Ishikawa (cell line): ENCODE measurements around the gene WDR45.

Experiments
- CEBPB ChIP-seq: IDR thresholded peaks from 2 replicates; pipeline ENCODE4 v1.6.1; 2012
- CREB1 ChIP-seq: IDR thresholded peaks from 2 replicates; pipeline ENCODE4 v1.6.1; 2012; ENCODE audit warnings: low read depth
- EP300 ChIP-seq: IDR thresholded peaks from 2 replicates; pipeline ENCODE4 v1.6.1; 2012; ENCODE audit warnings: borderline replicate concordance
- FOXM1 ChIP-seq: IDR thresholded peaks from 2 replicates; pipeline ENCODE4 v1.6.1; 2012; ENCODE audit warnings: low read depth, borderline replicate concordance
- MAX ChIP-seq: IDR thresholded peaks from 2 replicates; pipeline ENCODE4 v1.6.1; 2012
- RAD21 ChIP-seq: IDR thresholded peaks from 2 replicates; pipeline ENCODE4 v1.6.1; 2012; ENCODE audit warnings: low read depth
- TAF1 ChIP-seq: IDR thresholded peaks from 2 replicates; pipeline ENCODE4 v1.6.1; 2012; ENCODE audit warnings: low read depth, mild to moderate bottlenecking
- TCF12 ChIP-seq: IDR thresholded peaks from 2 replicates; pipeline ENCODE4 v1.6.1; 2012; ENCODE audit warnings: low read depth
- TF ChIP-seq, protein P1 (sequence below): IDR thresholded peaks from 2 replicates; pipeline ENCODE4 v1.6.1; 2012; ENCODE audit warnings: low read depth, mild to moderate bottlenecking

GRCh38 chrX:49061490-49061889 lies 18.2 kb downstream of the WDR45 start:
- TF ChIP-seq, protein P1, sequence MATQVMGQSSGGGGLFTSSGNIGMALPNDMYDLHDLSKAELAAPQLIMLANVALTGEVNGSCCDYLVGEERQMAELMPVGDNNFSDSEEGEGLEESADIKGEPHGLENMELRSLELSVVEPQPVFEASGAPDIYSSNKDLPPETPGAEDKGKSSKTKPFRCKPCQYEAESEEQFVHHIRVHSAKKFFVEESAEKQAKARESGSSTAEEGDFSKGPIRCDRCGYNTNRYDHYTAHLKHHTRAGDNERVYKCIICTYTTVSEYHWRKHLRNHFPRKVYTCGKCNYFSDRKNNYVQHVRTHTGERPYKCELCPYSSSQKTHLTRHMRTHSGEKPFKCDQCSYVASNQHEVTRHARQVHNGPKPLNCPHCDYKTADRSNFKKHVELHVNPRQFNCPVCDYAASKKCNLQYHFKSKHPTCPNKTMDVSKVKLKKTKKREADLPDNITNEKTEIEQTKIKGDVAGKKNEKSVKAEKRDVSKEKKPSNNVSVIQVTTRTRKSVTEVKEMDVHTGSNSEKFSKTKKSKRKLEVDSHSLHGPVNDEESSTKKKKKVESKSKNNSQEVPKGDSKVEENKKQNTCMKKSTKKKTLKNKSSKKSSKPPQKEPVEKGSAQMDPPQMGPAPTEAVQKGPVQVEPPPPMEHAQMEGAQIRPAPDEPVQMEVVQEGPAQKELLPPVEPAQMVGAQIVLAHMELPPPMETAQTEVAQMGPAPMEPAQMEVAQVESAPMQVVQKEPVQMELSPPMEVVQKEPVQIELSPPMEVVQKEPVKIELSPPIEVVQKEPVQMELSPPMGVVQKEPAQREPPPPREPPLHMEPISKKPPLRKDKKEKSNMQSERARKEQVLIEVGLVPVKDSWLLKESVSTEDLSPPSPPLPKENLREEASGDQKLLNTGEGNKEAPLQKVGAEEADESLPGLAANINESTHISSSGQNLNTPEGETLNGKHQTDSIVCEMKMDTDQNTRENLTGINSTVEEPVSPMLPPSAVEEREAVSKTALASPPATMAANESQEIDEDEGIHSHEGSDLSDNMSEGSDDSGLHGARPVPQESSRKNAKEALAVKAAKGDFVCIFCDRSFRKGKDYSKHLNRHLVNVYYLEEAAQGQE: no peak
- TF ChIP-seq CREB1 (no peak), RAD21 (no peak), EP300 (no peak), MAX (no peak), TAF1 (no peak), TCF12 (no peak), FOXM1 (no peak), CEBPB (no peak)
